SK-N-SH treated with all-trans-retinoic acid at 6 μM for 48 hours (cell line): ENCODE measurements around the gene SYNE3.

Experiments
- ESRRG ChIP-seq: fragments of 250-450 bp; sonication (Bioruptor Pico); IDR thresholded peaks from 2 replicates; pipeline ENCODE4 v1.6.1; 2021; ENCODE audit warnings: mild to moderate bottlenecking
- GLIS3 ChIP-seq: fragments of 250-450 bp; sonication (Bioruptor Pico); IDR thresholded peaks from 2 replicates; pipeline ENCODE4 v1.5.0; 2020; ENCODE audit warnings: mild to moderate bottlenecking, moderate library complexity
- ZNF70 ChIP-seq: fragments of 450-650 bp; formaldehyde crosslinking; IDR thresholded peaks from 2 replicates; pipeline ENCODE4 v1.5.0; 2020; ENCODE audit warnings: mild to moderate bottlenecking, moderate library complexity
- TF ChIP-seq, protein P1 (sequence below): fragments of 250-450 bp; sonication (Bioruptor Pico); IDR thresholded peaks from 2 replicates; pipeline ENCODE4 v1.5.0; 2020; ENCODE audit warnings: mild to moderate bottlenecking, moderate library complexity
- TF ChIP-seq, protein P2 (sequence below): fragments of 250-450 bp; sonication (Bioruptor Pico); IDR thresholded peaks from 2 replicates; pipeline ENCODE4 v1.8.0; 2020; ENCODE audit warnings: mild to moderate bottlenecking, moderate library complexity, borderline replicate concordance

DNA sequence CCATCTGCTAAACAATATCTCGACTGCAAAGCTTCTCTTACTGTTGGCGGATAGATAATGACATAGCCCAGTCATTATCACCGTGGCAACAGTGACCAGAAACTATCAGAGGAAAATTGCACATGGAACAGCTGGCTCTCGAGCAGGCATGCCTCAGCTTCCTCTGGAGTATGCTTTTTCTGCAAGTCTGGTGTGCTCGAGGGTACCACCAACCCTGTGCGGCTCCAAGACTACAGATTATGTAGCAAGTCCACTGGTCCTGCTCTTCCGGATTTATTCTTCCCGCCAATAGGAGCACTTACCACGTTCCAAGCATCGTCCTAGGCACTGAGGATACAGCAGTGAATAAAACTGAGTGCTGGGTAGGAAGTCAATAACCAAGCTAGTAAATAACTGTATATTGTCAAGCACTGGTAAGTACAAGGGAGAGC is 17.0 kb upstream of the SYNE3 start:
- TF ChIP-seq, protein P1, sequence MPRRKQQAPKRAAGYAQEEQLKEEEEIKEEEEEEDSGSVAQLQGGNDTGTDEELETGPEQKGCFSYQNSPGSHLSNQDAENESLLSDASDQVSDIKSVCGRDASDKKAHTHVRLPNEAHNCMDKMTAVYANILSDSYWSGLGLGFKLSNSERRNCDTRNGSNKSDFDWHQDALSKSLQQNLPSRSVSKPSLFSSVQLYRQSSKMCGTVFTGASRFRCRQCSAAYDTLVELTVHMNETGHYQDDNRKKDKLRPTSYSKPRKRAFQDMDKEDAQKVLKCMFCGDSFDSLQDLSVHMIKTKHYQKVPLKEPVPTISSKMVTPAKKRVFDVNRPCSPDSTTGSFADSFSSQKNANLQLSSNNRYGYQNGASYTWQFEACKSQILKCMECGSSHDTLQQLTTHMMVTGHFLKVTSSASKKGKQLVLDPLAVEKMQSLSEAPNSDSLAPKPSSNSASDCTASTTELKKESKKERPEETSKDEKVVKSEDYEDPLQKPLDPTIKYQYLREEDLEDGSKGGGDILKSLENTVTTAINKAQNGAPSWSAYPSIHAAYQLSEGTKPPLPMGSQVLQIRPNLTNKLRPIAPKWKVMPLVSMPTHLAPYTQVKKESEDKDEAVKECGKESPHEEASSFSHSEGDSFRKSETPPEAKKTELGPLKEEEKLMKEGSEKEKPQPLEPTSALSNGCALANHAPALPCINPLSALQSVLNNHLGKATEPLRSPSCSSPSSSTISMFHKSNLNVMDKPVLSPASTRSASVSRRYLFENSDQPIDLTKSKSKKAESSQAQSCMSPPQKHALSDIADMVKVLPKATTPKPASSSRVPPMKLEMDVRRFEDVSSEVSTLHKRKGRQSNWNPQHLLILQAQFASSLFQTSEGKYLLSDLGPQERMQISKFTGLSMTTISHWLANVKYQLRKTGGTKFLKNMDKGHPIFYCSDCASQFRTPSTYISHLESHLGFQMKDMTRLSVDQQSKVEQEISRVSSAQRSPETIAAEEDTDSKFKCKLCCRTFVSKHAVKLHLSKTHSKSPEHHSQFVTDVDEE (CRISPR knock-in tag), result no peak
- TF ChIP-seq GLIS3 (CRISPR knock-in tag) (no peak), ZNF70 (CRISPR knock-in tag) (no peak), ESRRG (CRISPR knock-in tag) (no peak)
- TF ChIP-seq, protein P2, sequence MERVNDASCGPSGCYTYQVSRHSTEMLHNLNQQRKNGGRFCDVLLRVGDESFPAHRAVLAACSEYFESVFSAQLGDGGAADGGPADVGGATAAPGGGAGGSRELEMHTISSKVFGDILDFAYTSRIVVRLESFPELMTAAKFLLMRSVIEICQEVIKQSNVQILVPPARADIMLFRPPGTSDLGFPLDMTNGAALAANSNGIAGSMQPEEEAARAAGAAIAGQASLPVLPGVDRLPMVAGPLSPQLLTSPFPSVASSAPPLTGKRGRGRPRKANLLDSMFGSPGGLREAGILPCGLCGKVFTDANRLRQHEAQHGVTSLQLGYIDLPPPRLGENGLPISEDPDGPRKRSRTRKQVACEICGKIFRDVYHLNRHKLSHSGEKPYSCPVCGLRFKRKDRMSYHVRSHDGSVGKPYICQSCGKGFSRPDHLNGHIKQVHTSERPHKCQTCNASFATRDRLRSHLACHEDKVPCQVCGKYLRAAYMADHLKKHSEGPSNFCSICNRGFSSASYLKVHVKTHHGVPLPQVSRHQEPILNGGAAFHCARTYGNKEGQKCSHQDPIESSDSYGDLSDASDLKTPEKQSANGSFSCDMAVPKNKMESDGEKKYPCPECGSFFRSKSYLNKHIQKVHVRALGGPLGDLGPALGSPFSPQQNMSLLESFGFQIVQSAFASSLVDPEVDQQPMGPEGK (CRISPR knock-in tag), result no peak
